Measurements from ENCODE around the gene PEAK1.

DNA sequence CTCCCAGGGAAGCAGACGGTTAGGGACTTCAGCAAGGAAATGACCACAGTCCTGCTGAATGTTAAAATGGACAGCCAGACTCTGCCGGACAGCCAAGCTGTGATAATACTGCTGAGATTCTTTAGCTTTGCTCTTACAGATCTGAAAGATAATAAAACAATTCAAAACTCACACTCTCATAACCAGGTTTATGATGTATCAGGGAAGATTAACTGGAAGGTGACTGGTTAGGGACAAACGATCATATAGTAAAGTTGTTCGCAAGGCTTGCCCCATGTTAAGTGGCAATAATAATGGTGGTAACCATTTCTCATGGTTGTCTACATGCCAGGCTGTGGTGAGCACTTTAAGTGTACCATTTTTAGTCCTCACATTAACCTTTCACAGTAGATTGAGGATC lies 304.7 kb downstream of the PEAK1 start:
- TF ChIP-seq CTCF (conservative IDR thresholded peaks at IDR 0.05) = no peak
- no peak for TF ChIP-seq ZFX (IDR thresholded peaks at IDR 0.05)
